Measurements from ENCODE around the gene APOB.

- TF ChIP-seq CTCF (conservative IDR thresholded peaks at IDR 0.05) (no peak), ZFX (IDR thresholded peaks at IDR 0.05) (no peak)
Observed at GRCh38 chr2:21026479-21027282, 17.2 kb downstream of the APOB start.

Data from C4-2B (cell line).